VCaP (cell line): ENCODE data around the gene PILRA.
"Not testable (repeated sequence)": the region's sequence is repeated elsewhere in the genome, so short reads cannot be mapped to it uniquely, and the experiment has no call there.

Experiments used
- H3K27ac ChIP-seq: fragments of 450-650 bp; 2 replicates; pipeline ENCODE4 v1.5.1; 2017
- CTCF ChIP-seq: fragments of 450-650 bp; conservative IDR thresholded peaks from 2 replicates; pipeline ENCODE4 v1.5.1; 2017; ENCODE audit warnings: mild to moderate bottlenecking, moderate library complexity

Gene PILRA

GRCh38 chr7:100380196-100380595 lies 6.9 kb downstream of the PILRA start:
- no peak for TF ChIP-seq CTCF

GRCh38 chr7:100381531-100382233 lies 8.4 kb downstream of the PILRA start:
- H3K27ac ChIP-seq, result not testable (repeated sequence)

More at GRCh38 chr7:100380196-100380595, 6.9 kb downstream of the PILRA start:
- no peak overlapping the region for H3K27ac ChIP-seq

- not testable (repeated sequence) for H3K27ac ChIP-seq
These were observed 9.1 kb downstream of the PILRA start for GRCh38 chr7:100382234-100382853.

GRCh38 chr7:100384628-100385294 lies 11.5 kb downstream of the PILRA start:
- no peak for TF ChIP-seq CTCF

GRCh38 chr7:100386940-100387339 lies 13.7 kb downstream of the PILRA start:
- H3K27ac ChIP-seq, result no peak overlapping the region
- TF ChIP-seq CTCF, result no peak

More at GRCh38 chr7:100384628-100385294, 11.5 kb downstream of the PILRA start:
- no peak overlapping the region for H3K27ac ChIP-seq

- no peak overlapping the region for H3K27ac ChIP-seq
- TF ChIP-seq CTCF, result no peak
These were observed 14.4 kb downstream of the PILRA start for GRCh38 chr7:100387695-100388094.

GRCh38 chr7:100389437-100390088 lies 16.3 kb downstream of the PILRA start:
- TF ChIP-seq CTCF, result no peak
- no peak overlapping the region for H3K27ac ChIP-seq

GRCh38 chr7:100390286-100391009 lies 17.2 kb downstream of the PILRA start:
- TF ChIP-seq CTCF, result no peak
- no peak overlapping the region for H3K27ac ChIP-seq
